ENCODE measurements around the gene CCL14.

DNA sequence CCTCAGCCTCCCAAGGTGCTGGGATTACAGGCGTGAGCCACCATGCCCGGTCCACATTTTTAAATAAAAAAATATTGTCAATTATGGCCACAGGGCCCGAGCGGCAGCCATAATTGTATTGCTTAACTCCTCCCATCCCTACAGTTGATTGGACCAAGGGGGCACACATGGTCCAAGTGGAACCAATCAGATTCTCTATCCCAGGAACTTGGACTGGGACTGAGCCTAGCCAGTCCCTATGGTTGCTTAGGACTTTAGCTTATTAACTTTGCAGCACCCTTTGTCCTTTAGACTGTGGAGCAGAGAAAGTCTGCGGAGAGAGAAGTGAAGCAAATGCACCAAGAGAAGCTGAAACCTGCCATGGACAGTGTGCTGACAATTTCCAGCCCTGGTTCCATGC is 50.5 kb downstream of the CCL14 start:
- TF ChIP-seq, protein P1, sequence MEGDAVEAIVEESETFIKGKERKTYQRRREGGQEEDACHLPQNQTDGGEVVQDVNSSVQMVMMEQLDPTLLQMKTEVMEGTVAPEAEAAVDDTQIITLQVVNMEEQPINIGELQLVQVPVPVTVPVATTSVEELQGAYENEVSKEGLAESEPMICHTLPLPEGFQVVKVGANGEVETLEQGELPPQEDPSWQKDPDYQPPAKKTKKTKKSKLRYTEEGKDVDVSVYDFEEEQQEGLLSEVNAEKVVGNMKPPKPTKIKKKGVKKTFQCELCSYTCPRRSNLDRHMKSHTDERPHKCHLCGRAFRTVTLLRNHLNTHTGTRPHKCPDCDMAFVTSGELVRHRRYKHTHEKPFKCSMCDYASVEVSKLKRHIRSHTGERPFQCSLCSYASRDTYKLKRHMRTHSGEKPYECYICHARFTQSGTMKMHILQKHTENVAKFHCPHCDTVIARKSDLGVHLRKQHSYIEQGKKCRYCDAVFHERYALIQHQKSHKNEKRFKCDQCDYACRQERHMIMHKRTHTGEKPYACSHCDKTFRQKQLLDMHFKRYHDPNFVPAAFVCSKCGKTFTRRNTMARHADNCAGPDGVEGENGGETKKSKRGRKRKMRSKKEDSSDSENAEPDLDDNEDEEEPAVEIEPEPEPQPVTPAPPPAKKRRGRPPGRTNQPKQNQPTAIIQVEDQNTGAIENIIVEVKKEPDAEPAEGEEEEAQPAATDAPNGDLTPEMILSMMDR (IDR thresholded peaks at IDR 0.05) = no peak
- TF ChIP-seq POLR2A (IDR thresholded peaks at IDR 0.05) = no peak

All from thyroid gland (tissue), 4 donors.